ENCODE results near the gene JAG1. TPM values are rescaled to one million over a fixed set of nuclear protein-coding genes. Genes with fewer than 3 reads are reported as not detected.

Gene JAG1
- total and polyA plus RNA-seq, 2 donors (not counting 3 experiments of a cell fraction or from before 2014, with no cell fraction given): 19.7 to 37.0 TPM

DNA sequence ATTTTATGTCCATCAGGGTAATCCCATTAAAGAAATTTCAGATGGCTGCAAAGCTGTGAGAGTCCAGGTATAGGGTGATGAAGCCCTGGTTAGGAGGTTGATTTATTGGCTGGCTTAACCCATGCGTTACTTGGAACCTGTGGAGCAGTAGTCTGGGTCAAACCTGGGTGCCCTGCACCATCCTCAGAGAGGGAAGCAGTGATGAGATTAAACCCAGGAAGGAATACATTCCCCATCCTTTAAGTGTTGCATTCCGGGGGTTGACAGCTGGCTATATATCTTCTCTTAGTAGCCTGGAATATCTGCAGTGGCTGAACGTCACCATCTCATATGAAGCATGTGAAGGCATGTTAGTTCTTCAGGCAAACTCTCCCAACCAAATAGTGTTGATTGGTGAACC lies 44.9 kb upstream of the JAG1 start:
- Histone ChIP-seq H3K9ac (replicated peaks; ENCODE audit: extremely low read depth, insufficient read depth, low read length) (no peak overlapping the region), H3K27ac (ENCODE audit: insufficient read depth, low read depth, low read length) (no peak overlapping the region), H3K4me2 (ENCODE audit: insufficient read depth, low read length) (no peak overlapping the region), H3K4me1 (ENCODE audit: control insufficient read depth, extremely low read depth, insufficient read depth, low read length) (peaks cover 22% of the 10 kb centered on the region), H2AFZ (ENCODE audit: low read depth, low read length) (no peak overlapping the region), H3K79me2 (ENCODE audit: control insufficient read depth, insufficient read depth, low read length) (no peaks in the 10 kb centered on the region), H3K4me3 (replicated peaks in 1 of 3; ENCODE audit: insufficient read depth in 1 of 3, low read depth in 1 of 3, low read length in 3 of 3) (no peak overlapping the region), H3K9me1 (replicated peaks; ENCODE audit: control insufficient read depth, extremely low read depth, insufficient read depth, low read length) (no peaks in the 10 kb centered on the region), H3K27me3 (ENCODE audit: control insufficient read depth in 2 of 2, insufficient read depth in 2 of 2, low read length in 2 of 2) (no peaks in the 10 kb centered on the region), H3K9me3 (replicated peaks; ENCODE audit: control insufficient read depth, insufficient read depth, low read length) (no peaks in the 10 kb centered on the region), H3K36me3 (ENCODE audit: control insufficient read depth in 2 of 2, extremely low read depth in 1 of 2, insufficient read depth in 2 of 2, low read length in 2 of 2) (no peaks in the 10 kb centered on the region), H4K20me1 (replicated peaks; ENCODE audit: control insufficient read depth, extremely low read depth, insufficient read depth, low read length) (no peaks in the 10 kb centered on the region)
- TF ChIP-seq, protein P1, sequence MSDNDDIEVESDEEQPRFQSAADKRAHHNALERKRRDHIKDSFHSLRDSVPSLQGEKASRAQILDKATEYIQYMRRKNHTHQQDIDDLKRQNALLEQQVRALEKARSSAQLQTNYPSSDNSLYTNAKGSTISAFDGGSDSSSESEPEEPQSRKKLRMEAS (IDR thresholded peaks at IDR 0.05; ENCODE audit: insufficient read depth, insufficient read length): no peak
- TF ChIP-seq, protein P2, sequence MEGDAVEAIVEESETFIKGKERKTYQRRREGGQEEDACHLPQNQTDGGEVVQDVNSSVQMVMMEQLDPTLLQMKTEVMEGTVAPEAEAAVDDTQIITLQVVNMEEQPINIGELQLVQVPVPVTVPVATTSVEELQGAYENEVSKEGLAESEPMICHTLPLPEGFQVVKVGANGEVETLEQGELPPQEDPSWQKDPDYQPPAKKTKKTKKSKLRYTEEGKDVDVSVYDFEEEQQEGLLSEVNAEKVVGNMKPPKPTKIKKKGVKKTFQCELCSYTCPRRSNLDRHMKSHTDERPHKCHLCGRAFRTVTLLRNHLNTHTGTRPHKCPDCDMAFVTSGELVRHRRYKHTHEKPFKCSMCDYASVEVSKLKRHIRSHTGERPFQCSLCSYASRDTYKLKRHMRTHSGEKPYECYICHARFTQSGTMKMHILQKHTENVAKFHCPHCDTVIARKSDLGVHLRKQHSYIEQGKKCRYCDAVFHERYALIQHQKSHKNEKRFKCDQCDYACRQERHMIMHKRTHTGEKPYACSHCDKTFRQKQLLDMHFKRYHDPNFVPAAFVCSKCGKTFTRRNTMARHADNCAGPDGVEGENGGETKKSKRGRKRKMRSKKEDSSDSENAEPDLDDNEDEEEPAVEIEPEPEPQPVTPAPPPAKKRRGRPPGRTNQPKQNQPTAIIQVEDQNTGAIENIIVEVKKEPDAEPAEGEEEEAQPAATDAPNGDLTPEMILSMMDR (IDR thresholded peaks at IDR 0.05; ENCODE audit: extremely low read depth in 1 of 2, insufficient read depth in 1 of 2, low read depth in 1 of 2, low read length in 2 of 2): no peak
- TF ChIP-seq EZH2 (IDR thresholded peaks at IDR 0.05; ENCODE audit: borderline replicate concordance, low read depth, low read length, severe bottlenecking): no peak
- no peak for TF ChIP-seq JUN (IDR thresholded peaks at IDR 0.05; ENCODE audit: borderline replicate concordance, insufficient read depth, insufficient read length, low read depth)
- no peak for TF ChIP-seq MYC (IDR thresholded peaks at IDR 0.05; ENCODE audit: low read depth, low read length)
- no peak for TF ChIP-seq POLR2A (IDR thresholded peaks at IDR 0.05; ENCODE audit: low read depth, low read length)
- no peak for TF ChIP-seq FOS (IDR thresholded peaks at IDR 0.05; ENCODE audit: borderline replicate concordance, insufficient read depth, low read length)
- no peak for TF ChIP-seq GATA2 (IDR thresholded peaks at IDR 0.05; ENCODE audit: insufficient read depth, insufficient read length, low read depth, low read length)
- TF ChIP-seq POLR2AphosphoS5 (IDR thresholded peaks at IDR 0.05; ENCODE audit: insufficient read depth, low read depth, low read length): no peak
- POLR2A ChIA-PET: no interaction called here
- CTCF ChIA-PET: interaction anchor here (1.2 kb wide), 1 partner anchor 21 kb away, joined by 4 read pairs; no protein-coding TSS in a partner anchor
- dilution Hi-C loops (cut with MboI; ENCODE audit: extremely low pct_ligation_motif_present, low sequenced_read_pairs) (no loop called here), intact Hi-C loops (cut with micrococcal nuclease) (no loop called here)
- no peak for DNase-seq (ENCODE audit: low read depth, low spot score)
- FAIRE-seq: no peak
- BruUV-seq (replicated peaks): no TSS peak

Measured in endothelial cell of umbilical vein (primary cell).